ENCODE data around the gene PPP2R1B.

The PPP2R1B gene

GRCh38 chr11:111735262-111736116 lies 30.7 kb downstream of the PPP2R1B start:
- Histone ChIP-seq H3K27me3 (ENCODE audit: control insufficient read depth, low read length) (no peaks in the 10 kb centered on the region), H3K4me1 (ENCODE audit: control insufficient read depth, low read length) (no peaks in the 10 kb centered on the region), H3K4me3 (ENCODE audit: low read length) (no peak overlapping the region), H3K4me2 (ENCODE audit: low read length) (no peak overlapping the region), H3K27ac (ENCODE audit: low read depth, low read length) (no peak overlapping the region), H3K79me2 (ENCODE audit: control insufficient read depth, low read length) (no peaks in the 10 kb centered on the region), H3K36me3 (ENCODE audit: control insufficient read depth, low read length) (peaks cover 16% of the 10 kb centered on the region), H4K20me1 (ENCODE audit: control insufficient read depth, insufficient read depth, low read depth, low read length) (no peaks in the 10 kb centered on the region), H3F3A (ENCODE audit: control insufficient read depth, insufficient read depth) (no peaks in the 10 kb centered on the region), H3K9me3 (ENCODE audit: control insufficient read depth, insufficient read depth, low read length) (no peaks in the 10 kb centered on the region), H3K9me2 (replicated peaks; ENCODE audit: control insufficient read depth, low read length) (no peaks in the 10 kb centered on the region)
- TF ChIP-seq EZH2phosphoT487 (IDR thresholded peaks at IDR 0.05; ENCODE audit: borderline replicate concordance, low read length) (no peak), CTCF (IDR thresholded peaks at IDR 0.05; ENCODE audit: low read depth, low read length, poor library complexity, severe bottlenecking) (no peak)

- no peaks in the 10 kb centered on the region for H3K79me2 ChIP-seq (ENCODE audit: control insufficient read depth, low read length)
- H4K20me1 ChIP-seq (ENCODE audit: control insufficient read depth, insufficient read depth, low read depth, low read length), result no peaks in the 10 kb centered on the region
- H3K9me2 ChIP-seq (replicated peaks; ENCODE audit: control insufficient read depth, low read length), result no peaks in the 10 kb centered on the region
- peaks cover 14% of the 10 kb centered on the region; the same call in 1 of the 2 replicates for H3K36me3 ChIP-seq (ENCODE audit: control insufficient read depth, low read length)
- H3K27me3 ChIP-seq (ENCODE audit: control insufficient read depth, low read length), result no peaks in the 10 kb centered on the region
- no peak overlapping the region for H3K27ac ChIP-seq (ENCODE audit: low read depth, low read length)
- H3K9me3 ChIP-seq (ENCODE audit: control insufficient read depth, insufficient read depth, low read length), result no peaks in the 10 kb centered on the region
- no peaks in the 10 kb centered on the region for H3F3A ChIP-seq (ENCODE audit: control insufficient read depth, insufficient read depth)
- no peak for TF ChIP-seq EZH2phosphoT487 (IDR thresholded peaks at IDR 0.05; ENCODE audit: borderline replicate concordance, low read length)
- no peak for TF ChIP-seq CTCF (IDR thresholded peaks at IDR 0.05; ENCODE audit: low read depth, low read length, poor library complexity, severe bottlenecking)
- H3K4me3 ChIP-seq (ENCODE audit: low read length), result no peak overlapping the region
- H3K4me2 ChIP-seq (ENCODE audit: low read length), result no peak overlapping the region
- H3K4me1 ChIP-seq (ENCODE audit: control insufficient read depth, low read length), result no peaks in the 10 kb centered on the region
Observed at GRCh38 chr11:111734954-111735261, 31.3 kb downstream of the PPP2R1B start.

GRCh38 chr11:111734101-111734953 lies 31.9 kb downstream of the PPP2R1B start:
- Histone ChIP-seq H3K4me3 (ENCODE audit: low read length) (no peak overlapping the region), H3F3A (ENCODE audit: control insufficient read depth, insufficient read depth) (no peaks in the 10 kb centered on the region), H3K27ac (ENCODE audit: low read depth, low read length) (no peak overlapping the region), H3K9me2 (replicated peaks; ENCODE audit: control insufficient read depth, low read length) (no peaks in the 10 kb centered on the region), H3K9me3 (ENCODE audit: control insufficient read depth, insufficient read depth, low read length) (no peaks in the 10 kb centered on the region), H3K36me3 (ENCODE audit: control insufficient read depth, low read length) (peaks cover 13% of the 10 kb centered on the region; the same call in 1 of the 2 replicates), H3K79me2 (ENCODE audit: control insufficient read depth, low read length) (no peaks in the 10 kb centered on the region), H3K4me2 (ENCODE audit: low read length) (no peak overlapping the region), H4K20me1 (ENCODE audit: control insufficient read depth, insufficient read depth, low read depth, low read length) (no peaks in the 10 kb centered on the region), H3K27me3 (ENCODE audit: control insufficient read depth, low read length) (no peaks in the 10 kb centered on the region), H3K4me1 (ENCODE audit: control insufficient read depth, low read length) (no peaks in the 10 kb centered on the region)
- TF ChIP-seq CTCF (IDR thresholded peaks at IDR 0.05; ENCODE audit: low read depth, low read length, poor library complexity, severe bottlenecking) (no peak), EZH2phosphoT487 (IDR thresholded peaks at IDR 0.05; ENCODE audit: borderline replicate concordance, low read length) (no peak)
